HG03378 (cell line): Measurements from ENCODE around the gene CDKN2AIPNL.

Experiments used
- ATAC-seq: cut with Tn5 transposase; IDR thresholded peaks from one replicate; pipeline ENCODE4 v1.9.1; 2021; ENCODE audit warnings: mild to moderate bottlenecking, moderate library complexity; ENCODE audit not compliant: unreplicated experiment

Gene CDKN2AIPNL

DNA sequence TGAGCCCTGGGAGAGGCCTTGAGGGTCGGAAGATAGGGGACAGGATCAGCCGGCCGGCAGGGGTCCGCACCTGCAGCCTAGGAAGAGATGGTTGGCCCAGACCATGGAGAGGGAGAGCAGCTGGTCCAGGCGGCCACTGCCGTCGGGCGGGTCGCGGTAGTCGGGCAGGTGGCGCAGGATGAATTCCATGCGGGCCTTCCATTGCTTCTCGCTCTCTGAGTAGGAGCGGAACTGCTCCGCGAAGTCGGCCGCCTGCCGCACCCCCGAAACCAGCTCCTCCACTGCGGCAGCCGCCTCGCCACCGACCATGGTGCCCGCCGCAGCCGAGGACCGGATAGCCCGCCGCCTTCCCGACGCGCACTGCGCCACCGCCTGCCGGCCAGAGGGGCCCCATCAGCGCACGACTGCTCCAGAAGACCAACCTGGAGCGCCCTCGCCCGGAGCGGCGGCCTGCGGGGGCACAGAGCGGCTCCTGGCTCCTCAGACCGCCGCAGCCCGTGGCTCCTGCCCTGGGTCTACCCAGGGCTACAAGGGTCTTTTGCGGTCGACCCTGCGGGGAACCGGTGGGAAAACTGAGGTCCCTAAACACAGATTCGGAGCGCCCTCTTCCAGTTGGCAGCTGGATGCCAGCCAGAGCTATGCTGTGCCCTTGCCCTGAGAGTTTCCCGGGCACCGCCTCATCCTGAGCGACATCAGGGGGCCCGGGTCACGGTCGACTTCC, at the start of gene CDKN2AIPNL:
Gene CDKN2AIPNL, minus strand, starts transcription at position 336 of the 721 bp plus-strand sequence. Its CDS starts 27 bp downstream, at position 309.
- peak; percentile 73 for ATAC-seq

DNA sequence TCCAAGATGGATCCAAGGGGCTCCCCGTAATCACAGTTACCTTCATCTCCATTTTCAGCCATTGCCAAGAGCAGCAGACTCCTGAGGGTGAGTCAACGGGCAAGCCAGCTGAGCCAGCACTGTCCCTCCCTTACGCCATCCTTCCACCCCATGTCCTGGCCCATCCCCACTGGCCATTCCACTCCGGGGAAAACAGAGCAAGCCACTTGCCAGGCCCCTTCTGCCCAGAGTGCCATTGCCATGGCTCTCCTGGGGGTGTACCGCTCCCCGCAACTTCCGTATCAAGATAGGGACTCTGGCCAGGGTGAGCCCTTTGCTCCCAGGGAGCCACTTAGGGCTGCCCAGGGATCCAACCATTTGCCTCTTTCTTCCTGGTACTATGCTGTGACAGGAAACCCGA, 48.9 kb upstream of the CDKN2AIPNL start:
- ATAC-seq = no peak

GRCh38 chr5:134459491-134459890, 47.8 kb upstream of the CDKN2AIPNL start:
- ATAC-seq = no peak

DNA sequence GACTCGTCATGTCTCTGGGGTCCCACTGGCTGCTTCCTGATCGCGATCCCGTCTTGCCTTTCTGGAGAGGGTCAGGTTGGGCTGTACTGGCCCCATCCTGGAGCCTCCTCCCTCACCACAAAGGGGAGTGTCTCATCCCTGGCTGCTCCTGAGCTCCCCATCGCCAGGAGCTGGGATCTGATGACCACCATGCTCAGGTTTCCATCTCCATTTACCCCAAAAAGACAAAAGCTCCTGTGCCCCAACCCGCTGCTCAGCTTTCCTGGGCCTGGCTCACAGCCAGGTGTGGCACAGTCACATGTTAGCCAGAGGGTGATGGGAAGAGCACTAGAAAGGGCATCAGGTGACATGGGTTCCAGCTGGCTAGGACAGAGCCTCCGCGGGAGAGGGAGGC, 47.3 kb upstream of the CDKN2AIPNL start:
- ATAC-seq = no peak

- no peak for ATAC-seq
Observed at GRCh38 chr5:134458234-134459009, 46.7 kb upstream of the CDKN2AIPNL start.

GRCh38 chr5:134457801-134458200, 46.1 kb upstream of the CDKN2AIPNL start:
- ATAC-seq = no peak

DNA sequence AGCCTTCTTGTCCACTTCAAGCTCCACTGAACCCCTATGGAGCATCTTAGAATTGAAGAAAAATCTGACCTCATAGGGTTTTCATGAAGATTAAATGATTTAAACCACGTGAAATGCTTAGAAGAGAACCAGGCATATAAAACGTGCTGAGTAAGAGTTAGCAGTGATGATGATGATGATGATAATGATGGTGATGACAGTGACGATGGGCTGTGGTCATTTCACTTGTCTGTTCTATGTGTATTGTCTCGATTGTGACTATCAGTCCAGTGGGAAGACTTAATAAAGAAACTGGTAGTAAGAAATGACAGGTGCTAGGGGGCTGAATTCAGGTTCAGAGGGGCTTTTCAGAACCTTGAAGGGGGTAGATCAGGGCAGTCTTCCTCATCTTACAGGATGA, 45.1 kb upstream of the CDKN2AIPNL start:
- ATAC-seq = no peak

- ATAC-seq = no peak
Observed at GRCh38 chr5:134455466-134455865, 43.8 kb upstream of the CDKN2AIPNL start.

DNA sequence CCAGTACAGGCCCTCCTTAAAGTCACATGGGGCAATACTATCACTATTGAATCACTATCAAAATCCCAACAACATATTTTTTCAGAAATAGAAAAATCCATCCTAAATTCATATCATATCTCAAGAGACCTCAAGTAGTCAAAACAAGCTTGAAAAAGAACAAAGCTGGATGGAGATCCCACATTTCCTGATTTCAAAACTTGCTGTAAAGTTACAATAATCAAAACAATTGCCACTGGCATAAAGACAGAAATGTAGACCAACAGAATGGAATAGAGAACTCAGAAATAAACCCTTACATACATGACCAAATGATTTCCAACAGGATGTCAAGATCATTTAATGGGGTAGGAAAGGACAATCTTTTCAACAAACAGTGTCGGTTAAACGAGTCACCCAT, 41.3 kb upstream of the CDKN2AIPNL start:
- no peak for ATAC-seq

DNA sequence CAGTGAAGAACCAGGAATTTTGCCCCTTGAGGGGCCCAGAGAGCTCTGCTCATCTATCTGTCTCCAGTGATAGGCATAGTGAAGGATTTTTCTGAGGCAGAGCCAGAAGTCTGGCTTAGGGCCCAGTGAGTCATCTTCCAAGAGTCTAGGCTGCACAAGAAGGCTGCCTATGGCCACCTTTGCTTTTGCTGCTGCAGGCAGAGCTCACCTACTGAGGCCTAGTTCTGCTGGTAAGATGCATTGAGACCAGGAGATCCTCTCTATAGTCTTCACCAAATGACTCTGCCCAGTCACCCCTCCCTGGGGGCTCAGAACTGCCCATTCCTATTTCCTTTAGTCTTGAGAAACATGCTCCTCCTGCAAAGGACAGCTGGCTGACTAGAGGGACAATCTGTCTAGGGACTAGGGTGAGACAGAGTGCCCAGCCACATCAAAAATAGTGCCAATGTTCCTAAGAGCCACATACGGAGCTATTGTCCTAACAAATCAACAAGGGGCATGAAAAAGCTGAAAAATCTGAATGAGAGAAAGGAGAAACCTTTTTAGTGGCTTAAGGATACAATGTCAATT, 40.3 kb upstream of the CDKN2AIPNL start:
- no peak for ATAC-seq

DNA sequence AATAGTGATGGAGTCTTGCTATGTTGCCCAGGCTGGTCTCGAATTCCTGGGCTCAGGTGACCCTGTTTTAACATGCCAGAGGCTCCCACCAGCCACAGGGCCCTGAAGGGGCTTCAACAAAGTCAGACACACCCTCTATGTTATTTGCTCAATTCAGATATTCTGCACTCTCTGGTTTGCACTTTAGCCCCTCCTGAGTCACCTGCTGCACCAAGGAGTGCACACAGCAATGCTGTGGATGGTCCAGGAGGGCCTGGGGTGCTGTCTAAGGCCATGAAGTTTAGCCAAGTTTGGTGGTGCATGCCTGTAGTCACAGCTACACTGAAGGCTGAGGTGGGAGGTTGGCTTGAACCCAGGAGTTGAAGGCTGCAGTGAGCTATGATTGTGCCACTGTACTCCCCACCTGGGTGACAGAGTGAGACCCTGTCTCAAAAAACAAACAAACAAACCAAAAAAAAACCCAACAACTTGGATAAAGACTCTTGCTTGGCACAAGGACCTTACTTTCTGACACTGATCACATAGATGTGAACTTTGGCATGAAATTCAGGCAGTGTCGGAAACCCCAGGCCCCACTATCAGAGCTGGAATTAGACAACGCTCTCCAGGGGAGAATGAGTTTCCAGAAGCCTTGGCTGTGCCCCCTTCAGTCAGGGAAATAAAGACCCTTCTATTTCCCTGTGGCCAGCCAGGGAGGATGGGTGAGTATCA, 39.7 kb upstream of the CDKN2AIPNL start:
- ATAC-seq = no peak

GRCh38 chr5:134450374-134450773, 38.7 kb upstream of the CDKN2AIPNL start:
- no peak for ATAC-seq

GRCh38 chr5:134449167-134449566, 37.5 kb upstream of the CDKN2AIPNL start:
- no peak for ATAC-seq

GRCh38 chr5:134447815-134448520, 36.3 kb upstream of the CDKN2AIPNL start:
- no peak for ATAC-seq

- ATAC-seq = peak; percentile 47
Observed at GRCh38 chr5:134446938-134447337, 35.3 kb upstream of the CDKN2AIPNL start.

DNA sequence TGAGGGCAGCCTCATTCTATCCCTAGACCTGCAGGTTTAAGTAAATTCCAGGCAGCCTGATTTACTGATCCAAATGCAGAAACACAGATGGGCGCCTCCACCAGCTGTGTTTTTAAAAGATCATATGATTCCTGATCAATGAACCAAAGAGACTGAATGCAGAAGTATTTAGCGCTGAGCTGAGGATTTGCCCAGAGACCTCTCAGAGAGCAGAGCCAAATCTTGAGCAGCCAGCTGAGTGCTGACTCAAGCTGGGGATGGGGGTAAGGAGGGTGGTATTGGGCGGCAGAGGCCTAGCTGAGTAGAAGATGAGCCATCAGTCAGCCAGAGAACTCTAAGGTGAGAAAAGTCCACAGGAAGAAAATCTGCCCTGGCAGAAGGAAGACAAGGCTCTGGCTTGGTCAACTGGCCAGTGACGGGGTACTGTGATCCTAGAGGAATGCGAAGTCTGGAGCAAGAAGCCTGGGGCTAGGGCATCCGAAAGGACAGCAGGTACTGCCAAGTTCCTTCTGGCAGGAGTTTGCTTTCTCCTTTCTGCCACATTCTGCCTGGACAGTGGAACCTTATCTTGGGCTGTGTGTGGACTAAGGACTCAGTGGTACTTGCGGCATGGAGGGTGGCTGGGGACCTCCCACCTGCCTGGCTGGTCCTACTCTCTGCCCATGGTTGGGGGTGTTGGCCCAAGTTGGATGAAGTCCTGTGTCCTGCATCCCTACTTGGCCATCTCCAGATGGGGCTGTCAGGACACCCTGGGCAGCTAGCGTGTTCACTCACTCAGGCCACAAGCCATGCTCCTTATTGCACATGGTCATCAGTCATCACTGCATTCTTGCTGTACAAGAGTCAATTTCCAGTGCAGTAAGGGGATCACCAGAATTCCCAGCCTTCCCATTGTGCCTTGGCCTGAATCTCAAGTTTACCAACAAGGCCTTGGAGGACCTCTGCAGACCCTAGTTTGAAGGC, 34.5 kb upstream of the CDKN2AIPNL start:
- no peak for ATAC-seq

GRCh38 chr5:134444941-134445471, 33.3 kb upstream of the CDKN2AIPNL start:
- no peak for ATAC-seq

DNA sequence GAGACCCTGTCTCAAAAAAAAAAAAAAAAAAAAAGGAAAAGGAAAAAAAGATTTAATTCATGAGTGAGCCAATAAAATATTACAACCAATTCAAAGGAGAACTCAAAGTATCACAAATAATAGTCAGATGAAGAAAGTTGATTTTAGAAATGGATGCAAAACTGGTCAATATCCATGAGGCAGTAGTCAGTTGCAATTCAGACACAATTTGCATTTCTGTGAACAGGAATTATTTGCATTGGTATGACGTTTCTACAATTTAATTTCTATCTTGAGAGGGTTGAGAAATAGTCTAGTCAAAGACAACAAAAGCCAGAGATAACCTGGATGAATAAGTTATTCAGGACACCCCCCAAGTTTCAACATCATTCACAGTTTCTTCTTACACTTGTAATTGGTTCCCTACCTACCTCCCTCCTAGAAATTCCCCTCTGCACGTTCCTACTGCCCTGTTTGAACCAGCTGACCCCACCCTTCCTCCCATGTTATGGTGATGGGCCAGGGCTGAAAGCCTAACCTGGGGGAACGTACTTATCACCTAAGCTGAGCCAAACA, 28.6 kb upstream of the CDKN2AIPNL start:
- ATAC-seq = no peak

DNA sequence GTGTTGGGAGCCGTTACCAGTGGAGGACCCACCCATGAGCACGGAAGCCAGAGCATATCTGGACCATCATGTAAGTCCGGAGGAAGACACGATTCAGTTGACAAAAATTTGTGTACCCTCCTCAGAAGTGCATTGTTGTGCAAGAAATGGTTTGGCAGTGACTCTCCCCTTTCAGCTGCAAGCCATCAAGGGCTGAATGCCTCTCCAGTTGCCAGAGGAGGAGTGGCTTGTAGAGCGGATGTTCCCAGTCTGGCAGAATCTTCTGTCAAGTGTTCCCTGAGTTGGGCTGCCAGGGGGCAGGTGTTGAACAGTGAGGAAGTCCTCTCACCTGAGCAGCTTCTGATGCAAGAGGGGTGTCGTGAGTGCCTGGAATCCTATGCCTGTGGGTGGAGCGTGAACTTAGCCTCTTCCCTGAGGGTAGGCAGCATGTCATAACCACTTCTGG, 27.6 kb upstream of the CDKN2AIPNL start:
- no peak for ATAC-seq
